Hepatocyte (in vitro differentiated cells): ENCODE data around the gene PRSS56.

Experiments used
- CTCF ChIP-seq: fragments of 200-600 bp; sonication (generic); IDR thresholded peaks from 2 replicates; pipeline ENCODE4 v1.5.1; 2016; ENCODE audit warnings: antibody characterized with exemption, mild to moderate bottlenecking; ENCODE audit not compliant: poor library complexity
- EZH2 ChIP-seq: fragments of 200-600 bp; sonication (generic); IDR thresholded peaks from 2 replicates; pipeline ENCODE4 v1.6.1; 2016; ENCODE audit warnings: antibody characterized with exemption, mild to moderate bottlenecking, borderline replicate concordance
- EZH2phosphoT487 ChIP-seq: fragments of 200-600 bp; sonication (generic); IDR thresholded peaks from one replicate; pipeline ENCODE4 v1.6.1; 2018; ENCODE audit warnings: antibody characterized with exemption, mild to moderate bottlenecking, low read depth, moderate library complexity; ENCODE audit not compliant: unreplicated experiment, severe bottlenecking

GRCh38 chr2:232574674-232575403 is 54.7 kb downstream of the PRSS56 start:
- TF ChIP-seq CTCF (no peak), EZH2 (no peak), EZH2phosphoT487 (no peak)
